ENCODE results near the gene GTF2A1. TPM values are rescaled to one million over a fixed set of nuclear protein-coding genes. Genes with fewer than 3 reads are reported as not detected.

GTF2A1 gene
- total RNA-seq, 1 experiment from 2014 or later: 49.0 TPM

DNA sequence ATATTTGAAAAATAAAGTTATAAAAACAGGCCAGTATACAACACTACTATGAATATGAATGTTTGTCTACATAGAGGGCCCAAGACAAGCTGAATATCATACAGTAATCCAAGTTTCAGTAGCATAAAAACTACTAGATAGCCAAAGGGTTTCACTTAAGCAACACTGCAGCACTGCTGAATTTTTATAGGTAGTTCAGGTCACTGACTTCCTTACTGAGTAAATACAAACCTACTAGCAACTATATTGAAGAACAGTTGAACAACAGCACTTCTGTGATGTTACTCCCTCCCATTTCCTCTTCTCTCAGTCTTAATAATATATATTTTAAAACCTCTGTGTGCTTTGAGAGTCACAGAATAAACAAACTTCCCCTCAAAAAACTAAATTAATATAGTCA lies 42.7 kb downstream of the GTF2A1 start:
- ChIA-PET POLR2A (no interaction called here), CTCF (interaction anchor here (1.2 kb wide), 1 partner anchor 251 kb away, joined by 3 read pairs; no protein-coding TSS in a partner anchor)
- DNase-seq (ENCODE audit: low spot score) (no peak), ATAC-seq (no peak)
- Mint-ChIP-seq H3K27me3 (ENCODE audit: low read depth) (no peaks in the 10 kb centered on the region), H3K4me1 (no peaks in the 10 kb centered on the region), H3K36me3 (peaks cover 25% of the 10 kb centered on the region), H3K9me3 (peaks cover 6% of the 10 kb centered on the region), H3K27ac (no peak overlapping the region), H3K4me3 (no peak overlapping the region)
- TF ChIP-seq TP53 (CRISPR knock-in tag; IDR thresholded peaks at IDR 0.05): no peak
- no peak for TF ChIP-seq FOXP1 (CRISPR knock-in tag; IDR thresholded peaks at IDR 0.05; ENCODE audit: borderline replicate concordance)

DNA sequence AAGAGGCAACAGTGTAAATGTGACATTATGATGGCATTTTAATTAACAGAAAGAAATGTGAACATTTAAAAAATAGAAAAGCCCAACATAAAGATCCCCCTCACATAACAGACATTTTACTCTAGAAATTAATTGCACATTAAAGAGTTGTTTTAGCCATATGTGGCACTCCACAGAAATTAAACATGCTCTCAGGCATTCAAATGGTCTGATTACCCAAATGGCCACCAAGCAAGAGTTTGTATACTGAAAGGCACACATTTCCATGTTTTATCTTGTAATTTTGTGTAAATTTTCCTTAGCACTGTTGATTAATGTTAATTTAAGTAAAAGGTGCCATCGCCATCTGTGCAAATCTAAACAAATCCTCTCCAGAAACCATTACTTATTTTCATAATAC lies 43.5 kb downstream of the GTF2A1 start:
- no peak overlapping the region for H3K4me3 Mint-ChIP-seq
- TF ChIP-seq EMX1 (CRISPR knock-in tag; IDR thresholded peaks at IDR 0.05) (no peak), SOX15 (CRISPR knock-in tag; IDR thresholded peaks at IDR 0.05) (no peak), TP53 (CRISPR knock-in tag; IDR thresholded peaks at IDR 0.05) (no peak), NFYB (CRISPR knock-in tag; conservative IDR thresholded peaks at IDR 0.05; ENCODE audit: low read depth) (no peak), FOXJ3 (CRISPR knock-in tag; IDR thresholded peaks at IDR 0.05; ENCODE audit: borderline replicate concordance) (no peak)
- TF ChIP-seq, protein P1, sequence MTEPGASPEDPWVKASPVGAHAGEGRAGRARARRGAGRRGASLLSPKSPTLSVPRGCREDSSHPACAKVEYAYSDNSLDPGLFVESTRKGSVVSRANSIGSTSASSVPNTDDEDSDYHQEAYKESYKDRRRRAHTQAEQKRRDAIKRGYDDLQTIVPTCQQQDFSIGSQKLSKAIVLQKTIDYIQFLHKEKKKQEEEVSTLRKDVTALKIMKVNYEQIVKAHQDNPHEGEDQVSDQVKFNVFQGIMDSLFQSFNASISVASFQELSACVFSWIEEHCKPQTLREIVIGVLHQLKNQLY (CRISPR knock-in tag; IDR thresholded peaks at IDR 0.05): no peak
- no peaks in the 10 kb centered on the region for H3K27me3 Mint-ChIP-seq (ENCODE audit: low read depth)
- ATAC-seq: no peak
- H3K9me3 Mint-ChIP-seq: peaks cover 6% of the 10 kb centered on the region
- POLR2A ChIA-PET: no interaction called here
- CTCF ChIA-PET: interaction anchor here (0.8 to 1.2 kb wide), 2 partner anchors 250 to 275 kb away, joined by 3 read pairs; no protein-coding TSS in a partner anchor
- H3K4me1 Mint-ChIP-seq: no peaks in the 10 kb centered on the region
- no peak overlapping the region for H3K27ac Mint-ChIP-seq
- DNase-seq (ENCODE audit: low spot score): no peak
- peaks cover 20% of the 10 kb centered on the region for H3K36me3 Mint-ChIP-seq

DNA sequence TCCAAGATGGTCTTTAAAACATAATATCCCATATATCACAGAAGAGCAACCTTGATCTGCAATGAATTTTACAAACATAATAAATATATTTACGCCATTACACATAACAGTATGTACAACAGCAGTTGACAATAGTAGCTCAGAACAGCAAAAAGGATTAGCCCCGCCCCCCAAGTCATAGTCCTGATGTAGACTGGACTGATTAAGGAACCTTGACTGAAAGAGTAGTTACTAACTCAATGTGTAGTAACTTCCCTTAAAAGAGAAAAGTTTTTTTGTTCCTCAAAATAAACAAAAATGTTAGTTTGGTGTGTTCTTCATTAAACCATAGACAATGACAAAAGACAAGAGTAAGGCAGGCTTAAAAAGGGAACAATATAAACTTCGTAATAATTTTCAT lies 44.5 kb downstream of the GTF2A1 start:
- peaks cover 14% of the 10 kb centered on the region for H3K36me3 Mint-ChIP-seq
- H3K27ac Mint-ChIP-seq: no peak overlapping the region
- TF ChIP-seq, protein P2, sequence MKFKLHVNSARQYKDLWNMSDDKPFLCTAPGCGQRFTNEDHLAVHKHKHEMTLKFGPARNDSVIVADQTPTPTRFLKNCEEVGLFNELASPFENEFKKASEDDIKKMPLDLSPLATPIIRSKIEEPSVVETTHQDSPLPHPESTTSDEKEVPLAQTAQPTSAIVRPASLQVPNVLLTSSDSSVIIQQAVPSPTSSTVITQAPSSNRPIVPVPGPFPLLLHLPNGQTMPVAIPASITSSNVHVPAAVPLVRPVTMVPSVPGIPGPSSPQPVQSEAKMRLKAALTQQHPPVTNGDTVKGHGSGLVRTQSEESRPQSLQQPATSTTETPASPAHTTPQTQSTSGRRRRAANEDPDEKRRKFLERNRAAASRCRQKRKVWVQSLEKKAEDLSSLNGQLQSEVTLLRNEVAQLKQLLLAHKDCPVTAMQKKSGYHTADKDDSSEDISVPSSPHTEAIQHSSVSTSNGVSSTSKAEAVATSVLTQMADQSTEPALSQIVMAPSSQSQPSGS (CRISPR knock-in tag; IDR thresholded peaks at IDR 0.05; ENCODE audit: borderline replicate concordance, low read depth): no peak
- TF ChIP-seq, protein P3, sequence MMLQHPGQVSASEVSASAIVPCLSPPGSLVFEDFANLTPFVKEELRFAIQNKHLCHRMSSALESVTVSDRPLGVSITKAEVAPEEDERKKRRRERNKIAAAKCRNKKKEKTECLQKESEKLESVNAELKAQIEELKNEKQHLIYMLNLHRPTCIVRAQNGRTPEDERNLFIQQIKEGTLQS (CRISPR knock-in tag; conservative IDR thresholded peaks at IDR 0.05): no peak
- TF ChIP-seq, protein P4, sequence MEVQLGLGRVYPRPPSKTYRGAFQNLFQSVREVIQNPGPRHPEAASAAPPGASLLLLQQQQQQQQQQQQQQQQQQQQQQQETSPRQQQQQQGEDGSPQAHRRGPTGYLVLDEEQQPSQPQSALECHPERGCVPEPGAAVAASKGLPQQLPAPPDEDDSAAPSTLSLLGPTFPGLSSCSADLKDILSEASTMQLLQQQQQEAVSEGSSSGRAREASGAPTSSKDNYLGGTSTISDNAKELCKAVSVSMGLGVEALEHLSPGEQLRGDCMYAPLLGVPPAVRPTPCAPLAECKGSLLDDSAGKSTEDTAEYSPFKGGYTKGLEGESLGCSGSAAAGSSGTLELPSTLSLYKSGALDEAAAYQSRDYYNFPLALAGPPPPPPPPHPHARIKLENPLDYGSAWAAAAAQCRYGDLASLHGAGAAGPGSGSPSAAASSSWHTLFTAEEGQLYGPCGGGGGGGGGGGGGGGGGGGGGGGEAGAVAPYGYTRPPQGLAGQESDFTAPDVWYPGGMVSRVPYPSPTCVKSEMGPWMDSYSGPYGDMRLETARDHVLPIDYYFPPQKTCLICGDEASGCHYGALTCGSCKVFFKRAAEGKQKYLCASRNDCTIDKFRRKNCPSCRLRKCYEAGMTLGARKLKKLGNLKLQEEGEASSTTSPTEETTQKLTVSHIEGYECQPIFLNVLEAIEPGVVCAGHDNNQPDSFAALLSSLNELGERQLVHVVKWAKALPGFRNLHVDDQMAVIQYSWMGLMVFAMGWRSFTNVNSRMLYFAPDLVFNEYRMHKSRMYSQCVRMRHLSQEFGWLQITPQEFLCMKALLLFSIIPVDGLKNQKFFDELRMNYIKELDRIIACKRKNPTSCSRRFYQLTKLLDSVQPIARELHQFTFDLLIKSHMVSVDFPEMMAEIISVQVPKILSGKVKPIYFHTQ (CRISPR knock-in tag; IDR thresholded peaks at IDR 0.05): no peak
- TF ChIP-seq NR3C1 (CRISPR knock-in tag; conservative IDR thresholded peaks at IDR 0.05; ENCODE audit: low read depth): no peak
- TF ChIP-seq, protein P5, sequence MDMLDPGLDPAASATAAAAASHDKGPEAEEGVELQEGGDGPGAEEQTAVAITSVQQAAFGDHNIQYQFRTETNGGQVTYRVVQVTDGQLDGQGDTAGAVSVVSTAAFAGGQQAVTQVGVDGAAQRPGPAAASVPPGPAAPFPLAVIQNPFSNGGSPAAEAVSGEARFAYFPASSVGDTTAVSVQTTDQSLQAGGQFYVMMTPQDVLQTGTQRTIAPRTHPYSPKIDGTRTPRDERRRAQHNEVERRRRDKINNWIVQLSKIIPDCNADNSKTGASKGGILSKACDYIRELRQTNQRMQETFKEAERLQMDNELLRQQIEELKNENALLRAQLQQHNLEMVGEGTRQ (CRISPR knock-in tag; IDR thresholded peaks at IDR 0.05): no peak
- TF ChIP-seq, protein P6, sequence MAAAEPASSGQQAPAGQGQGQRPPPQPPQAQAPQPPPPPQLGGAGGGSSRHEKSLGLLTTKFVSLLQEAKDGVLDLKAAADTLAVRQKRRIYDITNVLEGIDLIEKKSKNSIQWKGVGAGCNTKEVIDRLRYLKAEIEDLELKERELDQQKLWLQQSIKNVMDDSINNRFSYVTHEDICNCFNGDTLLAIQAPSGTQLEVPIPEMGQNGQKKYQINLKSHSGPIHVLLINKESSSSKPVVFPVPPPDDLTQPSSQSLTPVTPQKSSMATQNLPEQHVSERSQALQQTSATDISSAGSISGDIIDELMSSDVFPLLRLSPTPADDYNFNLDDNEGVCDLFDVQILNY (CRISPR knock-in tag; IDR thresholded peaks at IDR 0.05): no peak
- TF ChIP-seq CREB1 (CRISPR knock-in tag; IDR thresholded peaks at IDR 0.05): no peak
- TF ChIP-seq, protein P7, sequence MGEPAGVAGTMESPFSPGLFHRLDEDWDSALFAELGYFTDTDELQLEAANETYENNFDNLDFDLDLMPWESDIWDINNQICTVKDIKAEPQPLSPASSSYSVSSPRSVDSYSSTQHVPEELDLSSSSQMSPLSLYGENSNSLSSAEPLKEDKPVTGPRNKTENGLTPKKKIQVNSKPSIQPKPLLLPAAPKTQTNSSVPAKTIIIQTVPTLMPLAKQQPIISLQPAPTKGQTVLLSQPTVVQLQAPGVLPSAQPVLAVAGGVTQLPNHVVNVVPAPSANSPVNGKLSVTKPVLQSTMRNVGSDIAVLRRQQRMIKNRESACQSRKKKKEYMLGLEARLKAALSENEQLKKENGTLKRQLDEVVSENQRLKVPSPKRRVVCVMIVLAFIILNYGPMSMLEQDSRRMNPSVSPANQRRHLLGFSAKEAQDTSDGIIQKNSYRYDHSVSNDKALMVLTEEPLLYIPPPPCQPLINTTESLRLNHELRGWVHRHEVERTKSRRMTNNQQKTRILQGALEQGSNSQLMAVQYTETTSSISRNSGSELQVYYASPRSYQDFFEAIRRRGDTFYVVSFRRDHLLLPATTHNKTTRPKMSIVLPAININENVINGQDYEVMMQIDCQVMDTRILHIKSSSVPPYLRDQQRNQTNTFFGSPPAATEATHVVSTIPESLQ (CRISPR knock-in tag; IDR thresholded peaks at IDR 0.05): no peak
- no peak for TF ChIP-seq ESRRA (CRISPR knock-in tag; IDR thresholded peaks at IDR 0.05; ENCODE audit: borderline replicate concordance)
- no peak for TF ChIP-seq ZNF416 (CRISPR knock-in tag; IDR thresholded peaks at IDR 0.05)
- no peak for TF ChIP-seq EMX1 (CRISPR knock-in tag; IDR thresholded peaks at IDR 0.05)
- TF ChIP-seq, protein P8, sequence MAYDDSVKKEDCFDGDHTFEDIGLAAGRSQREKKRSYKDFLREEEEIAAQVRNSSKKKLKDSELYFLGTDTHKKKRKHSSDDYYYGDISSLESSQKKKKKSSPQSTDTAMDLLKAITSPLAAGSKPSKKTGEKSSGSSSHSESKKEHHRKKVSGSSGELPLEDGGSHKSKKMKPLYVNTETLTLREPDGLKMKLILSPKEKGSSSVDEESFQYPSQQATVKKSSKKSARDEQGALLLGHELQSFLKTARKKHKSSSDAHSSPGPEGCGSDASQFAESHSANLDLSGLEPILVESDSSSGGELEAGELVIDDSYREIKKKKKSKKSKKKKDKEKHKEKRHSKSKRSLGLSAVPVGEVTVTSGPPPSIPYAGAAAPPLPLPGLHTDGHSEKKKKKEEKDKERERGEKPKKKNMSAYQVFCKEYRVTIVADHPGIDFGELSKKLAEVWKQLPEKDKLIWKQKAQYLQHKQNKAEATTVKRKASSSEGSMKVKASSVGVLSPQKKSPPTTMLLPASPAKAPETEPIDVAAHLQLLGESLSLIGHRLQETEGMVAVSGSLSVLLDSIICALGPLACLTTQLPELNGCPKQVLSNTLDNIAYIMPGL (CRISPR knock-in tag; IDR thresholded peaks at IDR 0.05): no peak
- no peak for TF ChIP-seq FOXK1 (CRISPR knock-in tag; IDR thresholded peaks at IDR 0.05)
- POLR2A ChIA-PET: no interaction called here
- no peak for DNase-seq (ENCODE audit: low spot score)
- CTCF ChIA-PET: interaction anchor here (0.8 to 1.2 kb wide), 2 partner anchors 12 to 276 kb away, joined by 3 read pairs; no protein-coding TSS in a partner anchor
- H3K27me3 Mint-ChIP-seq (ENCODE audit: low read depth): no peaks in the 10 kb centered on the region
- peaks cover 6% of the 10 kb centered on the region for H3K9me3 Mint-ChIP-seq
- ATAC-seq: no peak
- no peaks in the 10 kb centered on the region for H3K4me1 Mint-ChIP-seq
- no peak overlapping the region for H3K4me3 Mint-ChIP-seq
